ENCODE results near the gene SLIT3. TPM values are rescaled to one million over a fixed set of nuclear protein-coding genes. Genes with fewer than 3 reads are reported as not detected.

Gene SLIT3
- total RNA-seq = 0.29 and 0.66 TPM in 2 replicates

DNA sequence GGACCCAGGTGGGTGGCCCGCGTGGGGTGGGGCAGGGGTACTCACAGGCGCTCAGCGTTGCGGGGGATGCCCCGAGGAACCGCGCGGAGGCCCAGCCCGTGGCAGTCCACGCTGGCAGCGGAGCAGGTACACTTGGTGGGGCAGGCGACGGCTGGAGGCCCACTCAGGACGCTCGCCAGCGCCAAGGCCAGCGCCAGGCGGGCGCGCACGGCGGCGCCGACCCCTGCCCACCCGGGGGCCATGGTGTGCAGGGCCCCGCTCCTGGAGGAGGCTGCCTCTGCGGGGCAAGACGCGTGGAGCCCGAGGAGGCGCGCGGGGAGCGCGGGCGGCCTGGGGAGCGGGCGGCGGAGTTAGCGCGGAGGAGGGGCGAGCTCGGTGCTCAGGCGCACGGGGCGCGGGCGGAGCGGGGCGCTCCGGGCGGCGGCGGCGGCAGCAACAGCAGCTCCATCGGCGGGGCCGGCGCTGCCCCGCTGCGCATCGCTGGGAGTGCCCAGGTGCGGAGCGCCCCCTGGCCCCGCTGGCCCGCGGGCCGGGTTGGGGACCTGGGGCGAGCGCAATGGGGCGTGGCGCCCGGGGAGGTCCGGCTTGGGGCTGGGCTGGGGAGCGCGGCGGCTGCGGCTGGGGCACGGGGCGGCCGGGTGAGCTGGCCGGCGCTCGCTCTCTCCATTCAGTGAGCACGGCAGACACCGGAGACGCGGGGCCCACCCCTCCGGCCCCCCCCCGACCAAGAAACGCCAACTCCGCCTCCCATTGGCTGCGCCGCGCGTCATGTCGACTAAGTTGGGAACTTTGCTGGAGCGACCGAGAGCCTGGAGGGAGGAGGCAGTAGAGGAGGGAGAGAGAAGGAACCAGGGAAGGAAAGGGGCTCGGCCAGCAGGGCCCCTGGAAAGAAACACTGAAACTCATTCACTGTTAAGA lies at the start of gene SLIT3:
Gene SLIT3 (minus strand): TSS at position 672 of the 918 bp plus-strand sequence. CDS start 430 bp downstream, at position 242.

Small RNA genes within 50 kb of the gene (small RNA-seq; reads per million reads assigned to genes)
- gene MIR218-2 (ENCODE audit: low replicate concordance) (not detected), gene MIR585 (ENCODE audit: low replicate concordance) (3.7 reads per million, percentile 83 among the genes with 10 or more reads in this experiment), gene RF00019 (ENCODE audit: low replicate concordance) (not detected)

Data from placental pericyte (primary cell).